Amniotic stem cell (primary cell): ENCODE measurements around the gene KIAA1755.

Source experiments
- DNase-seq: peaks from one replicate; lab custom pipeline; 2025; lab: John Stamatoyannopoulos, UW

Gene KIAA1755

GRCh38 chr20:38202153-38202981, 58.2 kb downstream of the KIAA1755 start:
- DNase-seq = no peak

DNA sequence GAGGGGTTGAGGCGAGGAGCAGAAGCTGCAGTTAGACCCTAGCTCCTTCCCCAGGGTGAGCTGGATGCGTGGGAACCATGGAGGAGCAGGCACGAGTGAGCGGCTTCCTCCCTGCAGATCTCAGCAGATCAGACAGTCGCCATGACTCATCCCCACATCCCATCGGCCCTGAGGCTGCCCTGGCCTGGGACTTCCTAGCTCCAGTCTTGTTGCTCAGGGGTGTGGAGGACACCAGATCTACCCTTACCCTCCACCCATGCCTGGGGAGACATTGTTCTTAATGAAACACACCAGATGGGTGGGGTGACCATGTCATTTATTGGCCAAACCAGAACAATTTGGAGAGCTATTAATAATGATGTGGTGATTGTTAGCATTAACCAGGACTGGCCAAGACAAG, 59.2 kb downstream of the KIAA1755 start:
- DNase-seq = peak; percentile 71

DNA sequence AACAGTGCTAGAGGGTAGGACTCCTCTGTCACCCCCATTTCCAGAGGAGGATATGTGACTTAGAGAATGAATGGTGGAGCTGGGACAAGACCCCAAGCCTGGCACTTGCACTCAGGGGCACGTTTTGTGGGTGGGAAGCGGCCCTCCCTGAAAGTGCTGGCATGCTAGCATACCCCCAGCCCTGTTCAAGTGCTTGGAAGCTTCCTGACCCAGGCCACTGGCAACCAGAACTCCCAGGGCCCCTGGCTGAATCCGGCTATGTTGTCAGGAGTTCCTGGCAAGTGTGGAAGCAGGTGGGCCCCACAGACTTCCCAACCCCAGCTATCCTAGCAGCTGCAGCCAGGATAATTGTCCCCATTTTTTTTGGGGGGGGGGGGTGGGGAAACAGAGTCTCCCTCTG, 59.9 kb downstream of the KIAA1755 start:
- no peak for DNase-seq

GRCh38 chr20:38199501-38200390, 60.8 kb downstream of the KIAA1755 start:
- DNase-seq = no peak

DNA sequence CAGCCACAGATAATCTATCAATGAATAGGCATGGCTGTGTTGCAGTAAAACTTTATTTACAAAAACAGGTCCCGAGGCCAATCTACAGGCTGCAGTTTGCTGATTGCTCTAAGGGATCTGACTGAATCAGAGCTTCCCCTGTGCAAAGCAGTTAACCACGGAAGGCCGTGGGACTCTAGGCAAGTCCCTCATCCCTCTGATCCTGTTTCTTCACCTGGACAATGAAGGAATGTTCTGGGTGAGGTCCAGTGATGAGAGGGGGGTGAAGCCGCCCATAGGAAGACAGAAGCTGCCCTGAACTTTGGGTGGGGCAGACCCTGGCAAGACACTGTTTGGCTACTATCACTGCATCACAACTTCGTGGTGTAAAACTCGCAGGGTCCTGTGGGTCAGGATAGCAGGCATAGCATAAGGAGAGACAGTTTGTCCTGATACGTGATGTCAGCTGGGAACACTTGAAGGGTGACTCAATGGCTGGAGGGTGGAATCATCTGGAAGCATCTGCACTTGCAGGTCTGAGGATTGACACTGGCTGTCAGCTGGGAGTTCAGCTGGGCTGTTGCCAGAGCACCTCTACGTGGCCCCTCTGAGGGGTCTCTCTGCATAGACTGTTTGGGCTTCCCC, 62.2 kb downstream of the KIAA1755 start:
- DNase-seq = no peak

- DNase-seq = no peak
Measured at GRCh38 chr20:38197619-38198018, 62.9 kb downstream of the KIAA1755 start.

- DNase-seq = no peak
Measured at GRCh38 chr20:38197217-38197616, 63.3 kb downstream of the KIAA1755 start.

DNA sequence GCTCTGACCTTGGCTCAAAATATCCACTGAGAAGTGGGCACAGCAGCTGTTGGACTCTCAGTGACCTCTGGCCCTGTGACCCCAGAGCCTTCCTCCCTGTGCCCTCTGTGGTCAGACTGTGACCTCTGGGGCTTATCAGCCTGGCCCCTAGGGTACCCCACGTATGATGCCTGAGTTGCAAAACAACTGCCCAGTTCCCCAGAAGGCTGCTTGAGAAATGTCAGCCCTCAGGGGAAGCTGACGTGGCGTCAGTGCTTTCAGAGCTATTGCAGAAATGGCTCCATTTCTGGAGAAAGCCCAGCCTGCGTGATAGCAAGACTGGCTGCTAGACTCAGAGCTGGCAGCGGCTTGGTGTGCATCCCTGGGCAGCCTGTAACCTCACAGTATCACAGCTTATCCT, 63.9 kb downstream of the KIAA1755 start:
- no peak for DNase-seq

DNA sequence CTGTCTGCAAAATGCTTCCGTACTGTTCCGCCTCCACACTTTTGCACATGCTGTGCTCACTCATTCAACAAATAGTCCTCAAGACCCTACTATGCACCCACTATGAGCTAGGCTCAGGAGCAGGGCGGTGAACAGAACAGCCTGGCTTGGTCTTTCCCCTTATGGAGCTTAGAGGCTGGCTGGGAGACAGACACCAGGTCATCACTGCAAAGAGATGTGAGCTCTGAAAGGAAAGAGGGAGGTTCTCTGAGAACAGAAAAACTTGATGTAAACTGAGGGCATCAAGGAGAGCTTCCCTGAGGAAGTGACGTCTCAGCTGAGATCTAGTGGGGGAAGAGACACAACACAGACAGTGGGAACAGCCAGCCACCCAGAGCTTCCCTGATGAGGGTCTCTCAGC, 64.5 kb downstream of the KIAA1755 start:
- no peak for DNase-seq

DNA sequence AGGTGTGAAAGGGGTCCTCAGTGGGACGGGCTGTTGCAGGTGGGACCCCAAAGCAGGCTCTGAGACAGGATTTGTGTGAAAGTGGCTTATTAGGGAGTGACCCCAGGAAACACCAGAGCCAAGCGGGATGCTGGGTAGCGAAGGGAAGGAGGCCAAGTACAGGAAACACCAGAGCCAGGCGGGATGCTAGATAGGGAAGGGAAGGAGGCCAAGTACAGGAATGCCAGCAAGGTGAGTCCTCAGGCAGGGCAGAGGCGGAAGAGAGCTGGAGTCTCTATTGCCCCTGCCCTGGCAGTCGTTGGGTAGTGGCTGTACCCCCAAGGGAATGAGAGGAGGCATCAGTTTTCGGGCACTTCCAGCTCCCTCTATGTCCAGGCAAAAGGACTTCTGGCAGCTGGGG, 65.0 kb downstream of the KIAA1755 start:
- no peak for DNase-seq

GRCh38 chr20:38194971-38195504, 65.5 kb downstream of the KIAA1755 start:
- no peak for DNase-seq

- DNase-seq = no peak
Measured at GRCh38 chr20:38193586-38194105, 66.9 kb downstream of the KIAA1755 start.

GRCh38 chr20:38192323-38192885, 68.1 kb downstream of the KIAA1755 start:
- DNase-seq = no peak

- DNase-seq = no peak
Measured at GRCh38 chr20:38191654-38192053, 68.9 kb downstream of the KIAA1755 start.

GRCh38 chr20:38190936-38191371, 69.6 kb downstream of the KIAA1755 start:
- no peak for DNase-seq

GRCh38 chr20:38190166-38190565, 70.4 kb downstream of the KIAA1755 start:
- DNase-seq = no peak

DNA sequence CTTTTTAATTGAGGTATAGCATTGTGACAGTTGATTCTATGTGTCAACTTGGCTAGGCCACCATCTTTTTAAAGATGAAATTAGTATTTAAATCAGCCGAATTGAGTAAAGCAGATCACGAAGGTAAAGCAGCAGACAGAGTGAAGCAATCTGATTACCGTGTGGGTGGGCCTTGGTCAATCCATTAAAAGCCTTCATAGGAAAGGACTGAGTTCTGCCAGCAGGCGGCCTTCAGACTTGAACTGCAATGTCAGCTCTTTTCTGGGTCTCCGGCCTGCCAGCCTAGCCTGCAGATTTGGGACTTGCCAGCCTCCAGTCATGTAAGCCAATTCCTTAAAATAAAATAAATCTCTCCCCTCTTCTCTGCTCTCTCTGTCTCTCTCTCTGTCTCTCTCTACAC, 73.0 kb downstream of the KIAA1755 start:
- DNase-seq = no peak

- DNase-seq = no peak
Measured at GRCh38 chr20:38186788-38187221, 73.7 kb downstream of the KIAA1755 start.

DNA sequence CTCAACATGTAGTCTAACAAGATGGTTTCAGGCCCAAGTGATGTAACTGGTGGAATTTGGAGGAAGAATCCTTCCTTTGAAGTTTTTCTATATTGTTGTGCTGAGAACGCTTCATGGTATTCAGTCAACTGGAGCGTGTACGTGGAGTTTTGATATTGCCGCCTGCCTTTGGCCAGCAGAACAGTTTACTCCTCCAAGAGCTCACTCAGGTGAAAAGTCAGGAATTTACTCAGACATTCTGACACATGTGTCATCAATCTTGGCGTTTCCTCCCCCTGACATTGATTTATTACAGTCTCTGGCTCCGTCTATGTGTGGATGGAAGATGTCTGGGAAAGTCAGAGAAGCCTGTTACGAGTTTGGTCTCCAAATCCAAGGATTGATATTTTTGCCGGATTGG, 76.4 kb downstream of the KIAA1755 start:
- no peak for DNase-seq

- no peak for DNase-seq
Measured at GRCh38 chr20:38181971-38182370, 78.6 kb downstream of the KIAA1755 start.

GRCh38 chr20:38181207-38181801, 79.2 kb downstream of the KIAA1755 start:
- no peak for DNase-seq
